Body of pancreas (tissue), 4 donors: ENCODE measurements around the gene GPRIN1. TPM values are rescaled to one million over a fixed set of nuclear protein-coding genes. Genes with fewer than 3 reads are reported as not detected.

Experiments
- ATAC-seq: fragments of 150-250 bp; one replicate; pipeline ENCODE4 v1.9.1; 2016
- DNase-seq, 4 donors: peaks; one replicate each; pipeline ENCODE4 v3.0.0-alpha.2; 2019
- H3K27ac ChIP-seq, 4 donors: fragments of 200-600 bp; sonication (generic); 1 replicate in 3 of 4; 2 replicates in 1 of 4; pipeline versions ENCODE4 v1.5.1 to v1.6.1; 2016 to 2019; ENCODE audit warnings: mild to moderate bottlenecking in 1 of 4, mixed read lengths in 1 of 4, moderate library complexity in 1 of 4
- H3K27me3 ChIP-seq, 2 donors: fragments of 200-600 bp; sonication (generic); one replicate each; pipeline ENCODE4 v1.6.0; 2016; ENCODE audit warnings: mild to moderate bottlenecking in 1 of 2
- H3K36me3 ChIP-seq, 2 donors: fragments of 200-600 bp; sonication (generic); replicated peaks in 1 of 2; 2 replicates each; pipeline ENCODE4 v1.5.1; 2016; ENCODE audit warnings: low read depth in 2 of 2; ENCODE audit not compliant: insufficient read depth in 1 of 2
- H3K4me1 ChIP-seq: fragments of 200-600 bp; sonication (generic); one replicate; pipeline ENCODE4 v1.6.0; 2016
- H3K4me3 ChIP-seq, 2 donors: fragments of 200-600 bp; sonication (generic); 1 replicate in 1 of 2; 2 replicates in 1 of 2; pipeline ENCODE4 v1.5.1; 2016 to 2019
- H3K9me3 ChIP-seq, 3 donors: fragments of 200-600 bp; sonication (generic); 1 replicate in 2 of 3; 2 replicates in 1 of 3; pipeline ENCODE4 v1.5.1; 2016
- CTCF ChIP-seq, 7 experiments: fragments of 450-650 bp in 4 of 7; fragments of 200-600 bp in 3 of 7; sonication (generic) in 3 of 7; IDR thresholded peaks; one replicate each; pipeline ENCODE4 v1.5.1; 2016 to 2019; ENCODE audit warnings: antibody characterized with exemption in 7 of 7
- POLR2A ChIP-seq, 3 donors: fragments of 450-650 bp; IDR thresholded peaks; one replicate each; pipeline ENCODE4 v1.6.1; 2016; ENCODE audit warnings: antibody characterized with exemption in 3 of 3, mild to moderate bottlenecking in 2 of 3
- WGBS, 2 donors: methylation state at CpG; one replicate each; pipeline ENCODE4 v1.1.5; 2017; 5-methylcytosine and 5-hydroxymethylcytosine counted together
- intact Hi-C: fragments of 100-400 bp; cut with DNase I; formaldehyde crosslinking; loops from one replicate; pipeline ENCODE4 v1.15.1; 2023
- total RNA-seq, 2 donors: library from RNA; depleted of rRNA; stranded (reverse); fragments of >200 nt; gene quantifications; one replicate each; pipeline ENCODE4 v1.1.0, GENCODE V29; 2016

Gene GPRIN1
- 1 to 10 TPM in 1 of 2 donors, under 1 TPM in 1; 0.26 to 1.3 TPM for total RNA-seq

GRCh38 chr5:176609724-176610434 lies at the start of gene GPRIN1:
Gene GPRIN1, minus strand, starts transcription at chr5:176610156. Its CDS starts 10,322 bp downstream, at chr5:176599834.
- no peaks in the 10 kb centered on the region for H3K36me3 ChIP-seq
- peak within 1 kb of the TSS in 1 of 2 donors; percentile 48 for H3K4me3 ChIP-seq
- no peaks in the 10 kb centered on the region for H3K27me3 ChIP-seq
- no peaks in the 10 kb centered on the region for H3K4me1 ChIP-seq
- TF ChIP-seq CTCF (IDR thresholded peaks at IDR 0.05) (peak in 5 of 7 experiments; percentile 9 to 39 (median 15)), POLR2A (IDR thresholded peaks at IDR 0.05) (no peak)
- intact Hi-C loops: no loop called here
- DNase-seq (peak; percentile 28 to 62 (median 45)), ATAC-seq (peak; percentile 85)
- H3K9me3 ChIP-seq: no peaks in the 10 kb centered on the region
- H3K27ac ChIP-seq: no peak within 1 kb of the TSS
- WGBS, 2 donors: 0% methylated on average over 66 of the region's 101 CpGs; no CpG with 5 or more reads in 1 of the 2 donors

- intact Hi-C loops: loop anchor here (10.0 kb wide), 1 partner anchor 435 kb away; no protein-coding TSS in a partner anchor
- Histone ChIP-seq H3K4me3 (no peak overlapping the region), H3K27ac (no peak overlapping the region), H3K4me1 (peaks cover 5% of the 10 kb centered on the region), H3K9me3 (no peaks in the 10 kb centered on the region), H3K27me3 (no peaks in the 10 kb centered on the region), H3K36me3 (peaks cover 0 to 3% of the 10 kb centered on the region in 2 donors)
- ATAC-seq (no peak), DNase-seq (no peak)
- no peak for TF ChIP-seq CTCF (IDR thresholded peaks at IDR 0.05)
- no peak for TF ChIP-seq POLR2A (IDR thresholded peaks at IDR 0.05)
- WGBS, 2 donors: 53 to 63% methylated on average over 7 of the region's 7 CpGs
Observed at GRCh38 chr5:176659512-176659839, 49.5 kb upstream of the GPRIN1 start.

GRCh38 chr5:176658817-176659511 lies 49.0 kb upstream of the GPRIN1 start:
- H3K27ac ChIP-seq: no peak overlapping the region
- ATAC-seq: no peak

GRCh38 chr5:176658007-176658599 lies 48.1 kb upstream of the GPRIN1 start:
- DNase-seq (peak; percentile 45 to 69 (median 67)), ATAC-seq (peak; percentile 60)
- intact Hi-C loops: loop anchor here (10.0 kb wide), 1 partner anchor 437 kb away; no protein-coding TSS in a partner anchor
- Histone ChIP-seq H3K27me3 (no peaks in the 10 kb centered on the region), H3K9me3 (no peaks in the 10 kb centered on the region), H3K4me3 (no peak overlapping the region), H3K36me3 (peaks cover 0 to 3% of the 10 kb centered on the region in 2 donors), H3K4me1 (peaks cover 5% of the 10 kb centered on the region), H3K27ac (no peak overlapping the region)
- 57 to 72% methylated on average over 6 to 14 of the region's 14 CpGs for WGBS, 2 donors
- no peak for TF ChIP-seq POLR2A (IDR thresholded peaks at IDR 0.05)
- TF ChIP-seq CTCF (IDR thresholded peaks at IDR 0.05): peak; percentile 24 to 61 (median 55)

More at GRCh38 chr5:176658817-176659511, 49.0 kb upstream of the GPRIN1 start:
- H3K27me3 ChIP-seq: no peaks in the 10 kb centered on the region
- no peak overlapping the region for H3K4me3 ChIP-seq
- 63 to 84% methylated on average over 11 of the region's 11 CpGs for WGBS, 2 donors
- intact Hi-C loops: loop anchor here (10.0 kb wide), 1 partner anchor 436 kb away; no protein-coding TSS in a partner anchor
- TF ChIP-seq CTCF (IDR thresholded peaks at IDR 0.05) (no peak), POLR2A (IDR thresholded peaks at IDR 0.05) (no peak)
- H3K4me1 ChIP-seq: peaks cover 5% of the 10 kb centered on the region
- peak in 1 of 4 donors; percentile 32 for DNase-seq
- no peaks in the 10 kb centered on the region for H3K9me3 ChIP-seq
- H3K36me3 ChIP-seq: peaks cover 0 to 3% of the 10 kb centered on the region in 2 donors
